ENCODE measurements around the gene ADAM12.

The ADAM12 gene

DNA sequence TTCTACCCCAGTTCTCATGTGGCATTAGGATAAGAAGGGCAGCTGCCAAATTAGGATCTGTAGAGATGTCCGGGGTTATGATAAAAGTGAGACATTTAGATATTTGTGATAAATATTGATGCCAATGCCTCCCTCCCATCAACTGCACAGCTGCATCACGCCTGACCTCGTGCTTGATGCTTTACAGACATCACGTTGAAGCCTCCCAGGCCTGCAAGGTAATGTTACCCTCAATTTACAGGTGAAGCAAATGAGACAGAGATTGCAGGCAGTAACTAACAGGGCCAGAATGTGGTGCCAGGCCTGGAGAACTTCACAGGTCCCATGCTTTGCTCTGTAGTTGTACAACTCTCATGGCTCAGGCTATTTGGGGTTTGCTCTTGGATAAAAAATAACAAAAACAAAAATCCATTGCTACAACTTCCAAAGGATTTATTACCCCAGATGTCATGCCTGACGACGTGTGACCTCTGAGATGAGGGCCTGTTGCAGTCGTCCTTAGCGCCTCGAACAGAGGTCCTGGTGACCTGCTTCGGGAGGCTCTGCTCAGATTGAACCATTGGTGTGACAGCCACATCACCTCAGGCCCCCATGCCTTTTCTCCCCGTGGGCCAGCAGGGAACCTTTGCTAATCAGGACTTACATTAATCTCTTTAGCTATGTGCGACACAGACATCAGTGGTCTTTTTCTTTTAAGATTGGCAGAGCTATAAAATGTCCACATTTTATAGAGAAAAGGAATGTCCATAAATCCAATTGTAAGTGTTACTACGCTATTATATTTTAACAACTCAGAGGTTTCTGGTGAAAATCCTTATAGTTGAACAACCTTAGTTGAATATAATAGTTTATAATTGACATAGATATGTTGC, 169.3 kb downstream of the ADAM12 start:
- ChIA-PET POLR2A (no interaction called here), CTCF (interaction anchor here (1.2 kb wide), 1 partner anchor 32 kb away, joined by 4 read pairs; no protein-coding TSS in a partner anchor)
- DNase-seq (ENCODE audit: extremely low spot score): no peak
- no peak for TF ChIP-seq CTCF (IDR thresholded peaks at IDR 0.05; ENCODE audit: control extremely low read depth, extremely low read depth, low read depth, missing control alignments)

GRCh38 chr10:126218174-126218573, 170.1 kb downstream of the ADAM12 start:
- no peak for DNase-seq (ENCODE audit: extremely low spot score)
- ChIA-PET CTCF (interaction anchor here (1.2 kb wide), 1 partner anchor 31 kb away, joined by 4 read pairs; no protein-coding TSS in a partner anchor), POLR2A (no interaction called here)
- TF ChIP-seq CTCF (IDR thresholded peaks at IDR 0.05; ENCODE audit: control extremely low read depth, extremely low read depth, low read depth, missing control alignments): no peak

DNA sequence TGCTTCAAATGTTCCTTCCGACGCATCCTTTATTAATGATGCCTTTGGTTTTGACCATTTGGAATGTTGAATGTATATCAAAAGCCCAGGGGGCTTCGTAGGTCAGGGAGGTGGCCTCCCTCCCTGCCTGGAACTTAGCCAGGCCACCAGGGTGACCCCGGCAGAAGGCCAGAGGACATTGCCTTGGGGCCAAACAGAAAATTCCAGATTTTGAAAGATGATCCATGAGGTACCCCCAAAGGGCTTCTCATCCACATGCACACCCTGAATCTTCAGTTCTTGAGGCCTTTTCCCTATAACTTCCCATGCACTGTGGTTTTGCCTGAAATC, 171.7 kb downstream of the ADAM12 start:
- DNase-seq (ENCODE audit: extremely low spot score): no peak
- ChIA-PET POLR2A (no interaction called here), CTCF (no interaction called here)
- TF ChIP-seq CTCF (IDR thresholded peaks at IDR 0.05; ENCODE audit: control extremely low read depth, extremely low read depth, low read depth, missing control alignments): no peak

DNA sequence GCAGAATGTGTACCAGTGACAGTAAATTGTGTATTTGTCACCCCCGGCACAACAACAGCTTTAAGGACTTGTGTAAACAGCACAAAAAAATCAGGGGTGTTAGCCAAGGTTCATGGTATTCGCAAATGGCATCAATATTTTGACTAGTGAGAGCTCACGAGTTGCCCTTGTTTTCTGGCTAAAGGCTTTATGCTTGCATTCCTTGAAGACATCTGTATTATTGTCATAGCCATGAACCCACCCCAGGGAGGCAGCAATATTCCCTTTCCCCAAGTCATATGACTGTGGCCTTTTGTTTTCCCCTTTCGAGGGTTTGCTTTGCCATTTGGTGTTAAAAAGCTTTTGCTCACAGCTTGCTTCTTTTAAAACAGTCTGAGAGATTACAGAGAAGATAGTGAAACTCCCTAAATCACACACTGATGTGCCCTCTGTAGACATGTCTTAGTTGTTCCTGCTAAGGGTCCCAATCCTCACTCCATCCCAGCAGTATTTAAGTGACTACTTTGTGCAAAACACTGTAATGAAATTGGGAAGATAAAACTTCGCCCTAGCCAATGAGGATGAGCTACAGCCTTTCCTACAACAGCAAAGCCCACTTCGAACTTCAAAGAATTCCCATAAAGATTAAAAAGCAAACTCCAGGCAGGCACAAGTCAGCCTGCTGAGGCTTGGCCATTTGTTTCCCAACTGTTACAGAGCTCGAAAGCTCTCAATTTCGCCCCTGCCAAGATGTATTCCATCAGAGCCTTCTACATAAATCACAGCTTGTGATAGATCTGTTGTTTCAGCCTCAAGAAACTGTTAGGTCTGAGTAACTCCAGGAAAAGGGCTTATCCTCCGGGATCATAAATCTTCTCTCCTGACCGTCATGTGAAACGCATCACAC, 172.3 kb downstream of the ADAM12 start:
- TF ChIP-seq CTCF (IDR thresholded peaks at IDR 0.05; ENCODE audit: control extremely low read depth, extremely low read depth, low read depth, missing control alignments): no peak
- ChIA-PET POLR2A (no interaction called here), CTCF (no interaction called here)
- DNase-seq (ENCODE audit: extremely low spot score): no peak

DNA sequence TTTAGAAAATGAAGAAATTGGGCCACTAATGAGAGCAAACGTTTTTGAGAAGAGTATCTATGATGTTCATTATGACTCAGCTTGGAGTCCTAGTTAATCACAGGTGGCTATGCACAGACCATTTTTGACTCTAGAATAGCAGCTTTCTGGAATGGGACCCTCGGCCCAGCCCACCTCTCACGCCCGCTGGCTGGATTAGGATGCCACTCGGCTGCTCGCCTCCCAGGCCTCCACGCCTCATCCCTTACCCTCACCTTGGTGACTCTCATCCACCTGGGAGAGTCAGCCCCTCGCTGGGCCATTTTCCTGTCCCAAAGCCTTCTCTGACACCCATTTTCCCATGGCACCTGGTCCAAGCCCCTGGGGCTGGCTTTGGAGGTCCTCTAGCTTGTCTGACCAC, 173.6 kb downstream of the ADAM12 start:
- no peak for TF ChIP-seq CTCF (IDR thresholded peaks at IDR 0.05; ENCODE audit: control extremely low read depth, extremely low read depth, low read depth, missing control alignments)
- ChIA-PET CTCF (no interaction called here), POLR2A (no interaction called here)
- DNase-seq (ENCODE audit: extremely low spot score): no peak

GRCh38 chr10:126214021-126214420, 174.3 kb downstream of the ADAM12 start:
- TF ChIP-seq CTCF (IDR thresholded peaks at IDR 0.05; ENCODE audit: control extremely low read depth, extremely low read depth, low read depth, missing control alignments): no peak
- ChIA-PET CTCF (interaction anchor here (1.9 kb wide), 1 partner anchor 18 kb away, joined by 7 read pairs; no protein-coding TSS in a partner anchor), POLR2A (no interaction called here)

More at GRCh38 chr10:126214021-126214420, 174.3 kb downstream of the ADAM12 start:
- DNase-seq (ENCODE audit: extremely low spot score): no peak
